ENCODE measurements around the gene GP1BB.

The GP1BB gene

DNA sequence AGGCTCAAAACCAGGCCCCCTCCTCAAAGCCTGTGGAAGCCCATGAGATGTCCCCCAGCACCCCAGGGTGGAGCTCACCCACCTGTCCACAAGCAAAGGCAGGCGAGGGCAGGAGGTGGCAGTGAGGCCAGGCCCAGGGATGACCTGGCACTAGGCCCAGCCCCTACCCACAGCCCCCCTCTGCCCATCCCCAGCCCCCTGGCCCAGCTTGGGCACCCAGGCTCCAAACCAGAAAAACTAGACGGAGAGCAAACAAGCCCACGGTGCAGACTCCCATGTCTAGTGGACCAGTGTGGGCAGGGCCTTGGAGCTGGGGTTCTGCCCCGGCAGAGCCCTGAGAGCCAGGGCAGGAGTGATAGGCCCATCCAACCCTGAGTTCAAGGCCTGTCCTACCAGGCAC lies 20.3 kb downstream of the GP1BB start:
- H3K4me3 ChIP-seq (ENCODE audit: low read depth, low read length): no peak overlapping the region
- in situ Hi-C loops (cut with HindIII; ENCODE audit: low sequenced_read_pairs): no loop called here
- no peak for DNase-seq (ENCODE audit: low read depth, low spot score)
- TF ChIP-seq, protein P1, sequence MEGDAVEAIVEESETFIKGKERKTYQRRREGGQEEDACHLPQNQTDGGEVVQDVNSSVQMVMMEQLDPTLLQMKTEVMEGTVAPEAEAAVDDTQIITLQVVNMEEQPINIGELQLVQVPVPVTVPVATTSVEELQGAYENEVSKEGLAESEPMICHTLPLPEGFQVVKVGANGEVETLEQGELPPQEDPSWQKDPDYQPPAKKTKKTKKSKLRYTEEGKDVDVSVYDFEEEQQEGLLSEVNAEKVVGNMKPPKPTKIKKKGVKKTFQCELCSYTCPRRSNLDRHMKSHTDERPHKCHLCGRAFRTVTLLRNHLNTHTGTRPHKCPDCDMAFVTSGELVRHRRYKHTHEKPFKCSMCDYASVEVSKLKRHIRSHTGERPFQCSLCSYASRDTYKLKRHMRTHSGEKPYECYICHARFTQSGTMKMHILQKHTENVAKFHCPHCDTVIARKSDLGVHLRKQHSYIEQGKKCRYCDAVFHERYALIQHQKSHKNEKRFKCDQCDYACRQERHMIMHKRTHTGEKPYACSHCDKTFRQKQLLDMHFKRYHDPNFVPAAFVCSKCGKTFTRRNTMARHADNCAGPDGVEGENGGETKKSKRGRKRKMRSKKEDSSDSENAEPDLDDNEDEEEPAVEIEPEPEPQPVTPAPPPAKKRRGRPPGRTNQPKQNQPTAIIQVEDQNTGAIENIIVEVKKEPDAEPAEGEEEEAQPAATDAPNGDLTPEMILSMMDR (IDR thresholded peaks at IDR 0.05; ENCODE audit: low read depth, low read length): no peak

DNA sequence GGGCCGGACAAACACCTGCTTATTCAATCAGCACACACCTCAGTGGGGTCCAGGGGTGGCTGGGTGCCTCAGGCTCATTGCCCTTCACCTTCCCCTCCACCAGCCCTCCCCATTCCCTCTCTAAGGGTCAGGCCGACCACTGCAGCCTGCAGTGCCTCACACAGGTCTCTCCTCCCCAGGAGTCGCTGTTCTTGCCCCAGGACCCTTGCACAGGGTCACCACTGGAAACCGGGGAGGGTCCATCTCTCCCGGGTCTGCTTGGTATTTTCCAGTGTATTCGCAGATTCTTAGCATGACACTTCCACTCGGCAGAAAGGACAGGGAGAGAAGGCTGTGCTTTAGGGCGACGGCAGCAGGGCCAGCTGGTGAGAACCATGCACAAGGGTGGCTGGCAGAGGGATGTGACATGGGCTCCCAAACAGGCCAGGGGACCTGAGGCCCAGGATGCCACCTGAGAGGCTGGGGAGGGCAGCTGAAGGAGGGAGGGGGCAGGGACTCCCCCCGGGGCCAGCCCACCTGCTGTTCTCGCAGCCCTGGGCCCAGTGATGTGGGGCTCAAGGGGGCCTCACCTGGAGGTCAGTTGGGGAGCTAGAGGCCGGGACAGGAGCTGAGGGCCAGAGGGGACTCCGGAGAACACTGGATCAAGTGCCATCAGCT lies 21.1 kb downstream of the GP1BB start:
- in situ Hi-C loops (cut with HindIII; ENCODE audit: low sequenced_read_pairs): no loop called here
- TF ChIP-seq, protein P1 (IDR thresholded peaks at IDR 0.05; ENCODE audit: low read depth, low read length): no peak
- no peak overlapping the region for H3K4me3 ChIP-seq (ENCODE audit: low read depth, low read length)
- no peak for DNase-seq (ENCODE audit: low read depth, low spot score)

DNA sequence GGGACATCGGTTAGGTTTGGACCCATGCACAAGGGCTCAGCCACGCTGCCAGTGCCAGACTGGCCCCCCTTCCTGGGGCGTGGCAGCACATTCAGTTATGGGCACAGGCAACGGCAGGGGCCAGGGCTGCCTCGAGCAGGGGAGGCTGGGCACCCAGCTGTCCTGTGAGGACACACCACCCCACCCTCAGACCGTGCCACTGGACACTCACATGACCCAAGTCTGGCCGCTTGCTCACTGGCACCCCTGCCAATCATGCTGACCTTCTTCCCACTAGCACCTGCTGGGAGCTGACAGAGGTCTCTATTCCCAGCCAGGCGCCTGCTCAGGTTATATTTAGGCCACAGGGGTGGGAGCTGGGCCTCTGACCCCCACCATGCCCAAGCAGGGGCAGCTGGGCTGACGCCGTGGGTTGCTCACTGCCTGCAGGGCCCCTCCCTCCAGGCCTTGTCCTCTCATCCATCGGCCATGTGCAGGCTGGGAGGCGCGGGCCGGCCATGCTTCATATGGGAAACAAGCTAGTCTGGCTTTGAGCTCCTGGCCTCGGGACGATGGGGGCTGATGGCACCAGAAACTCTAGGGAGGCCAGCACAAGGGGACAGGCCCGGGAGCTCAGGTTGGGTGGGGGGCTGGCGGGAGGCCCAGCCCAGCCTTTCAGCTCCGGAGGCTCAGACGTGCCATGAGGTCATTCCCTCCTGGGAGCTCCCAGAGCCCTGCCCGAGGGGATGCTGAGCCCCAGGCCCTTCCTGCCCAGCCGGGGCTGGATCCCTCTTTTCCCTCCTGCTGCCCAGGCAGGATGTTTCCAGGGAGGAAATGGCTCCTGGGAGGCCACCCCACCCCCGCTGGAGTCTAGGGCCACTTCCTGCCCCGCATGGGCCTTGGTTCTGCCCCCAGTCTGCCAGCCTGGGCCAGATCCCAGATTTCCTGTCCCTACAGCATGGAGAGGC lies 22.1 kb downstream of the GP1BB start:
- no peak overlapping the region for H3K4me3 ChIP-seq (ENCODE audit: low read depth, low read length)
- TF ChIP-seq, protein P1 (IDR thresholded peaks at IDR 0.05; ENCODE audit: low read depth, low read length): no peak
- in situ Hi-C loops (cut with HindIII; ENCODE audit: low sequenced_read_pairs): no loop called here
- DNase-seq (ENCODE audit: low read depth, low spot score): no peak

DNA sequence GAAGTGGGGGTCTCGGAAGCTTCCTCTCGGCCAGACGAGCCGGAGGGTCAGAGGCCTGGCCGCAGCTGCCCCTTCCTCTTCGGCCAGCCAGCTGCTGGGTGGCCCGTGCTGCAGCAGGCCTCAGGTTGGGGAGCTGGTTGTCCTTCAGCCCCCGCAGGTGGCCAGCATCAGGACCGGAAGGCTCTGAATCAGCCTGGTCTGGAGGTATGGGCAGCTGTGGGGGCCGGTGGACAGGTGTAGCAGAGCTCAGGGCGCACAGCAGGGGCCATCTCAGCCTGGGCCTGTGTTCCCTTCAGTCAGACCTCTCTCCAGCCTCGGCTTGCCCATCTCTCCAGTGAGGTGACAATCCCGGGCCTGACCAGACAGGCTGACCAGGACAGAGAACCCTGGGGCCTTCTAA lies 23.4 kb downstream of the GP1BB start:
- in situ Hi-C loops (cut with HindIII; ENCODE audit: low sequenced_read_pairs): no loop called here
- DNase-seq (ENCODE audit: low read depth, low spot score): no peak
- H3K4me3 ChIP-seq (ENCODE audit: low read depth, low read length): no peak overlapping the region
- TF ChIP-seq, protein P1 (IDR thresholded peaks at IDR 0.05; ENCODE audit: low read depth, low read length): no peak

DNA sequence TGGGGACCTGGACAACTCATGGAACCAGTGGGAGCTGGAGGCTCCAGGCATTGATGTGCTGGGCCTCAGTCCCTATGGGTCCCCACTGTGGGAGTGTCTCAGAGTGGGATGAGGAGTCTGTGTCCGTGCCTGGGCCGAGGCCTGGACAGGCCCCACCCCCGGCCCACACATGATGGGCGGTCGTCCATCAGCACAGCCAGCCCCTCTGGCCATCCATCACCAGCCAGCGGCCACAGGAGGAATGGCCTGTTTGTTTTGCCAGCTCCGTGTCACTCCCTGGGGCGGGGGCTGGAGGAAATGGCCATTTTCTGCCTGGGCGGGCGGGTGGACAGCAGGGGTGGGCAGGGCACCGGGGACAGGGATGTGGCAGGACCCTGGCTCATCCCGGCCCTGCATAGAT lies 24.2 kb downstream of the GP1BB start:
- in situ Hi-C loops (cut with HindIII; ENCODE audit: low sequenced_read_pairs): no loop called here
- no peak overlapping the region for H3K4me3 ChIP-seq (ENCODE audit: low read depth, low read length)
- TF ChIP-seq, protein P1 (IDR thresholded peaks at IDR 0.05; ENCODE audit: low read depth, low read length): no peak
- DNase-seq (ENCODE audit: low read depth, low spot score): no peak

DNA sequence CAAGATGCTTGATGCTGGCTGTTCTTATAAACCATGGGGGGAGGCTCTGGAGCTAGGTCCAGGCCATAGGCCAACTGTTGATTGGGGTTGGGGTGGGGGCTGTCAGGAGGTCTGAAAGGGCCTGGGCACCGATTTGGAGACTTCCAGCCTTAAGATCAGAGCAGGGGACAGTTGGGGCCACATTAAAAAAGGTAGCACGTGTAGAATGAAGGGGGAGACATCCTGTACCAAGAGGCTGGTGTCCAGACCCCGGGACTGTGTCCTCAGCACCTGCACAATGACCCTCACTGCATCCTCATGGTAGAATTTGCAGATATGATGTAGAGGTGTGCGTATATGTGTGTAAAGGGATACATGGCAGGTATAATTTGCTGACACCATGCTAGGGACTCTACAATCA lies 24.8 kb downstream of the GP1BB start:
- TF ChIP-seq, protein P1 (IDR thresholded peaks at IDR 0.05; ENCODE audit: low read depth, low read length): no peak
- no peak for DNase-seq (ENCODE audit: low read depth, low spot score)

More for the DNA sequence above, 24.8 kb downstream of the GP1BB start:
- no peak overlapping the region for H3K4me3 ChIP-seq (ENCODE audit: low read depth, low read length)
- in situ Hi-C loops (cut with HindIII; ENCODE audit: low sequenced_read_pairs): no loop called here

Measured in astrocyte of the spinal cord (primary cell).